Mammary epithelial cell (primary cell): ENCODE results near the gene RCAN1.

Experiments used
- CTCF ChIP-seq, 2 donors: IDR thresholded peaks in 1 of 2; conservative IDR thresholded peaks in 1 of 2; 2 replicates each; pipeline ENCODE4 v1.5.1; 2011 to 2012; ENCODE audit warnings: inconsistent platforms in 2 of 2, low read length in 2 of 2, mild to moderate bottlenecking in 2 of 2, control low read depth in 1 of 2, low read depth in 1 of 2; ENCODE audit not compliant: insufficient read depth in 1 of 2; ENCODE audit errors: extremely low read depth in 1 of 2
- EZH2 ChIP-seq: IDR thresholded peaks from 2 replicates; pipeline ENCODE4 v1.6.1; 2012; ENCODE audit warnings: low read length, inconsistent platforms, borderline replicate concordance

DNA sequence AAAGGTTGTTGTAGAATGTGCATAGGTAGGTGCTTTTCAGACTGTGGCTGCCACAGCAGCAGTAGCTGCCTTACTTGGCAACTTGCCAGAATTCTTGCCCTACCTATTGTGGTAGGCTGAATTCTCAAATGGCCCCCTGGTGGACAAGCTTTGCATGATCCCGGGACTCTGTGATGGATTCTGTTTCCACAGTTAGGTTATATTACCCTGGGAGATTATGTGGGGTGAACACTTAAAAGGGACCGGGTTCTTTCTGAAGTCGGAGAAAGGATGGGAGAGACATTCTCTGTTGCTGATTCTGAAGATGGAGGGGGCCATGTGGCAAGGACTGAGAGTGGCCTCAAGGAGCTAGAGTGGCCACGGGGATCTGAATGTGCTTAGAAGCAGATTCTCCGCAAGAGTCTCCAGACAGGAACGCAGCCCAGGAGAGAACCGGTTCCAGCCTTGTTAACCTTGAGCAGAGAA is 70.8 kb downstream of the RCAN1 start:
- TF ChIP-seq CTCF (conservative IDR thresholded peaks at IDR 0.05 in 1 of 2, IDR thresholded peaks at IDR 0.05 in 1 of 2; ENCODE audit: extremely low read depth in 1 of 2, insufficient read depth in 1 of 2, low read depth in 1 of 2, low read length in 2 of 2) (peak; percentile 69 to 87), EZH2 (no peak)
